ENCODE data around the gene UBFD1. TPM values are rescaled to one million over a fixed set of nuclear protein-coding genes. Genes with fewer than 3 reads are reported as not detected.
A peak's percentile ranks its signal among the peaks of the same experiment; 100 is the strongest.

Gene UBFD1
- total RNA-seq, 1 experiment from 2014 or later: 89.6 TPM

GRCh38 chr16:23575834-23576233 lies 18.3 kb downstream of the UBFD1 start:
- Histone ChIP-seq H3K79me2 (ENCODE audit: insufficient read depth, low read length) (no peaks in the 10 kb centered on the region), H3K4me3 (replicated peaks in 1 of 2; ENCODE audit: low read depth in 1 of 2, low read length in 2 of 2) (no peak overlapping the region), H3K9me2 (ENCODE audit: insufficient read depth) (no peaks in the 10 kb centered on the region), H2AFZ (ENCODE audit: low read depth, low read length, poor library complexity, severe bottlenecking) (no peak overlapping the region), H3K9me3 (ENCODE audit: control insufficient read depth in 1 of 2, insufficient read depth in 1 of 2, low read depth in 1 of 2, low read length in 2 of 2) (no peaks in the 10 kb centered on the region), H3K27me3 (ENCODE audit: insufficient read depth, low read length) (no peaks in the 10 kb centered on the region), H3K9ac (ENCODE audit: low read length) (no peak overlapping the region), H3K4me1 (ENCODE audit: control insufficient read depth in 1 of 2, insufficient read depth in 2 of 2, low read length in 2 of 2) (no peaks in the 10 kb centered on the region), H3K27ac (ENCODE audit: low read depth, low read length) (no peak overlapping the region), H4K20me1 (ENCODE audit: insufficient read depth) (no peaks in the 10 kb centered on the region), H3K4me2 (ENCODE audit: low read length) (no peak overlapping the region), H3K36me3 (ENCODE audit: control insufficient read depth in 1 of 2, insufficient read depth in 2 of 2, low read length in 2 of 2) (peaks cover 5 to 18% of the 10 kb centered on the region in 2 experiments; a peak in 3 of 4 replicates)
- CTCF ChIA-PET: interaction anchor here (1.4 kb wide), 1 partner anchor 21 kb away, joined by 3 read pairs; no protein-coding TSS in a partner anchor
- RAD21 ChIA-PET (ENCODE audit: low non-redundant PET in 1 of 2, low total read pairs in 2 of 2, uncharacterized antibody in 2 of 2, unreplicated experiment in 2 of 2): no interaction called here
- BruUV-seq (replicated peaks): no TSS peak
- ATAC-seq (peak; percentile 58), DNase-seq (ENCODE audit: low read depth, low spot score) (no peak)
- TF ChIP-seq ZBTB33 (IDR thresholded peaks at IDR 0.05; ENCODE audit: extremely low read depth, insufficient replicate concordance, low read length) (no peak), RAD21 (IDR thresholded peaks at IDR 0.05; ENCODE audit: low read depth) (no peak), EZH2 (IDR thresholded peaks at IDR 0.05) (no peak), POLR2AphosphoS5 (IDR thresholded peaks at IDR 0.05; ENCODE audit: low read depth, low read length) (no peak), MAX (IDR thresholded peaks at IDR 0.05) (no peak), ZFX (IDR thresholded peaks at IDR 0.05) (no peak), EZH2phosphoT487 (IDR thresholded peaks at IDR 0.05; ENCODE audit: borderline replicate concordance) (no peak), REST (IDR thresholded peaks at IDR 0.05; ENCODE audit: low read depth) (no peak), CTCF (IDR thresholded peaks at IDR 0.05 in 2 of 3, conservative IDR thresholded peaks at IDR 0.05 in 1 of 3; ENCODE audit: borderline replicate concordance in 1 of 3, insufficient read depth in 1 of 3, low read depth in 2 of 3, low read length in 2 of 3) (no peak), FOSL1 (IDR thresholded peaks at IDR 0.05; ENCODE audit: low read depth) (no peak), CEBPB (IDR thresholded peaks at IDR 0.05; ENCODE audit: low read depth) (no peak)
- intact Hi-C loops (cut with micrococcal nuclease): no loop called here
- POLR2A ChIA-PET: no interaction called here

All from HCT116 (cell line).